Transverse colon (tissue), 4 donors: ENCODE data around the gene SMIM28.

Source experiments
- EP300 ChIP-seq: sonication (generic); formaldehyde crosslinking; IDR thresholded peaks from one replicate; pipeline ENCODE4 v1.6.1; 2017; ENCODE audit warnings: antibody characterized with exemption, low read depth
- POLR2AphosphoS5 ChIP-seq, 3 donors: sonication (generic); formaldehyde crosslinking; IDR thresholded peaks; one replicate each; pipeline ENCODE4 v1.6.1; 2016; ENCODE audit warnings: antibody characterized with exemption in 3 of 3
- TF ChIP-seq, protein P1 (sequence below), 5 experiments: fragments of 200-600 bp in 3 of 5; fragments of 450-650 bp in 2 of 5; sonication (generic) in 3 of 5; IDR thresholded peaks; 1 replicate in 2 of 5; 2 replicates in 3 of 5; pipeline ENCODE4 v1.5.1; 2016 to 2017; ENCODE audit warnings: antibody characterized with exemption in 5 of 5, inconsistent platforms in 3 of 5, mild to moderate bottlenecking in 2 of 5, moderate library complexity in 1 of 5

DNA sequence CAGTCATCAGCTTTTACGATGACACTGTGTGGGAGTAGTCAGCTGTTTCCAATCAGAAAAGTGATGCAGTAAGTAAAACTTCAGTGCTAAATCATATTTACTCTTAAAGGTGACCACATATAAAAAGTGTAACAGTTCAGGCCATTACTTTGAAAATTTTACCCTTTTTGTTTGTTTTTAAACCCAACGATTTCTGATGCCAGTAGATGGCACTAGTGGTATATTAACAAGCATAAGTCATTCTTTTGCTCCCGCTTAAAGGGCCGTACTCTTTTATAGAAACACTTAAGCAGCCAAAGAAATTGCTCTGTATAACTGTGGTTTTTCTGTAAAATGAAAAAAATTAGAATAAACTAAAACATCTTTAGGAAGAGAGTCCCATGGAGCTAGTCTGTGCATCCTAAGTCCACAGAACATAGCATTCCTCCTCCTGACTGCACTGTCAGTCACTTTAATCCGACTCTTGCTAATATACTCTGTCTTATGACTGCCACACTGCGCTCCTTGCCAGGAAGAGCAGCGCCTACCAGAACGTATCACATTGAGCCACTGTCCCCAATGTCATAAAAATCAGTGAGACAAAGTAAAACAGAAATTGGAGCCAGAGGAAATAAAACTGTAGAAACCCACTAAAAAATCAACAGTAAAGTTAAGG lies 51.4 kb downstream of the SMIM28 start:
- TF ChIP-seq, protein P1, sequence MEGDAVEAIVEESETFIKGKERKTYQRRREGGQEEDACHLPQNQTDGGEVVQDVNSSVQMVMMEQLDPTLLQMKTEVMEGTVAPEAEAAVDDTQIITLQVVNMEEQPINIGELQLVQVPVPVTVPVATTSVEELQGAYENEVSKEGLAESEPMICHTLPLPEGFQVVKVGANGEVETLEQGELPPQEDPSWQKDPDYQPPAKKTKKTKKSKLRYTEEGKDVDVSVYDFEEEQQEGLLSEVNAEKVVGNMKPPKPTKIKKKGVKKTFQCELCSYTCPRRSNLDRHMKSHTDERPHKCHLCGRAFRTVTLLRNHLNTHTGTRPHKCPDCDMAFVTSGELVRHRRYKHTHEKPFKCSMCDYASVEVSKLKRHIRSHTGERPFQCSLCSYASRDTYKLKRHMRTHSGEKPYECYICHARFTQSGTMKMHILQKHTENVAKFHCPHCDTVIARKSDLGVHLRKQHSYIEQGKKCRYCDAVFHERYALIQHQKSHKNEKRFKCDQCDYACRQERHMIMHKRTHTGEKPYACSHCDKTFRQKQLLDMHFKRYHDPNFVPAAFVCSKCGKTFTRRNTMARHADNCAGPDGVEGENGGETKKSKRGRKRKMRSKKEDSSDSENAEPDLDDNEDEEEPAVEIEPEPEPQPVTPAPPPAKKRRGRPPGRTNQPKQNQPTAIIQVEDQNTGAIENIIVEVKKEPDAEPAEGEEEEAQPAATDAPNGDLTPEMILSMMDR (IDR thresholded peaks at IDR 0.05), result peak; percentile 58 to 66 (median 65)
- TF ChIP-seq EP300 (no peak), POLR2AphosphoS5 (IDR thresholded peaks at IDR 0.05) (no peak)
